ENCODE data around the gene SART3. TPM values are rescaled to one million over a fixed set of nuclear protein-coding genes. Genes with fewer than 3 reads are reported as not detected.

The SART3 gene
- total RNA-seq, 3 donors from 2014 or later: 49.8 to 62.9 (median 60.2) TPM

DNA sequence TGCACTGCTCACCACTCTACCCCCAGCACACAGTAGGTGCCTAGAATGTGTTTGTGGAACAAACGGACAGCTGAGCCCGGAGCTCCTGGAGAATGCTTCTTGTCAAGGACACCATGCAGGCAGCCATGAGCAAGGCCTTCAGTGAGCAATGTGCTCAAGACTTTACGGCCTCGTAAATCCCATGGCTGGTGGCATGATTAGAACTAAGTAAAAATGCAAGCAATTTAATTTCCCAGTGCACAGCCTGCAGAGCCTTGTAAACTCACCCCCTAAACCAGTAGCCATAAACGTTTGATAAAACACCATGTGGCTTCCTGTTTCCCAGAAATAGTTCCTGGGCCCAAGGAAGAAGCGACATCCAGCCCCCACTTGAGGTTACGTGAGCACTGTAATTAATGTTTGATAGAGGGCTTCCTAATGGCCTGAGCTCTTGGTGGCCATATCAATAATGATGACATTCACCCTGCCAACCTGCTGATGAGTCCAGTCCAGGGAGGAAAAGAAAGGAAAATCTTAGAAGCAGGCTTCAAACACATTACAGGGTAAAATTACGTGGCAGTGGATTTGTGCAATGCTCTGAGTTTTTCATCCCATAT is 82.3 kb downstream of the SART3 start:
- TF ChIP-seq, protein P1, sequence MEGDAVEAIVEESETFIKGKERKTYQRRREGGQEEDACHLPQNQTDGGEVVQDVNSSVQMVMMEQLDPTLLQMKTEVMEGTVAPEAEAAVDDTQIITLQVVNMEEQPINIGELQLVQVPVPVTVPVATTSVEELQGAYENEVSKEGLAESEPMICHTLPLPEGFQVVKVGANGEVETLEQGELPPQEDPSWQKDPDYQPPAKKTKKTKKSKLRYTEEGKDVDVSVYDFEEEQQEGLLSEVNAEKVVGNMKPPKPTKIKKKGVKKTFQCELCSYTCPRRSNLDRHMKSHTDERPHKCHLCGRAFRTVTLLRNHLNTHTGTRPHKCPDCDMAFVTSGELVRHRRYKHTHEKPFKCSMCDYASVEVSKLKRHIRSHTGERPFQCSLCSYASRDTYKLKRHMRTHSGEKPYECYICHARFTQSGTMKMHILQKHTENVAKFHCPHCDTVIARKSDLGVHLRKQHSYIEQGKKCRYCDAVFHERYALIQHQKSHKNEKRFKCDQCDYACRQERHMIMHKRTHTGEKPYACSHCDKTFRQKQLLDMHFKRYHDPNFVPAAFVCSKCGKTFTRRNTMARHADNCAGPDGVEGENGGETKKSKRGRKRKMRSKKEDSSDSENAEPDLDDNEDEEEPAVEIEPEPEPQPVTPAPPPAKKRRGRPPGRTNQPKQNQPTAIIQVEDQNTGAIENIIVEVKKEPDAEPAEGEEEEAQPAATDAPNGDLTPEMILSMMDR (IDR thresholded peaks at IDR 0.05): no peak
- TF ChIP-seq POLR2AphosphoS5 (IDR thresholded peaks at IDR 0.05): no peak
- TF ChIP-seq POLR2A (IDR thresholded peaks at IDR 0.05): no peak
- intact Hi-C loops (cut with DNase I; ENCODE audit: low total_unique reads): no loop called here
- DNase-seq (ENCODE audit: low spot score in 2 of 2): no peak
- Histone ChIP-seq H3K36me3 (no peaks in the 10 kb centered on the region), H3K27me3 (no peaks in the 10 kb centered on the region), H3K27ac (no peak overlapping the region), H3K4me3 (no peak overlapping the region), H3K4me1 (no peaks in the 10 kb centered on the region), H3K9me3 (no peaks in the 10 kb centered on the region)

DNA sequence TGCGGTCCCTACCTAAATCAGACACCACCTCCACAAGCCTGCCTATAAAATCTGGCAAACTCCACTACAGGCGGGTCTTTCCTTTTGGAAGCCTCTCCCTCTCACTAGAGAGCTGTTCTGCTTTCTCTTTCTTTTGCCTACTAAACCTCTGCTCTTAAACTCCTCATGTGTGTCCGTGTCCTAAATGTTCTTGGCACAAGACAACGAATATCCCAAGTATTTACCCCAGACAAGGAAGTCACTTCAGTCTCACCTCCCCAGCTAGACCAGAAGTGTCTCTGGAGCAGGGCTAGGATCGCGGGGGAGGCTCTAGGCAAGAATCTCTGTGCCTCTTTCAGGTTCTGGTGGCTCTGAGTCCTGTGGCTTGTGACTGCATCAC is 83.1 kb downstream of the SART3 start:
- H3K4me1 ChIP-seq: no peaks in the 10 kb centered on the region
- no peak for TF ChIP-seq POLR2AphosphoS5 (IDR thresholded peaks at IDR 0.05)
- no peak for TF ChIP-seq POLR2A (IDR thresholded peaks at IDR 0.05)
- TF ChIP-seq, protein P1 (IDR thresholded peaks at IDR 0.05): no peak
- intact Hi-C loops (cut with DNase I; ENCODE audit: low total_unique reads): no loop called here
- no peaks in the 10 kb centered on the region for H3K9me3 ChIP-seq
- no peak overlapping the region for H3K27ac ChIP-seq
- H3K27me3 ChIP-seq: no peaks in the 10 kb centered on the region
- no peak overlapping the region for H3K4me3 ChIP-seq
- no peaks in the 10 kb centered on the region for H3K36me3 ChIP-seq
- no peak for DNase-seq (ENCODE audit: low spot score in 2 of 2)

DNA sequence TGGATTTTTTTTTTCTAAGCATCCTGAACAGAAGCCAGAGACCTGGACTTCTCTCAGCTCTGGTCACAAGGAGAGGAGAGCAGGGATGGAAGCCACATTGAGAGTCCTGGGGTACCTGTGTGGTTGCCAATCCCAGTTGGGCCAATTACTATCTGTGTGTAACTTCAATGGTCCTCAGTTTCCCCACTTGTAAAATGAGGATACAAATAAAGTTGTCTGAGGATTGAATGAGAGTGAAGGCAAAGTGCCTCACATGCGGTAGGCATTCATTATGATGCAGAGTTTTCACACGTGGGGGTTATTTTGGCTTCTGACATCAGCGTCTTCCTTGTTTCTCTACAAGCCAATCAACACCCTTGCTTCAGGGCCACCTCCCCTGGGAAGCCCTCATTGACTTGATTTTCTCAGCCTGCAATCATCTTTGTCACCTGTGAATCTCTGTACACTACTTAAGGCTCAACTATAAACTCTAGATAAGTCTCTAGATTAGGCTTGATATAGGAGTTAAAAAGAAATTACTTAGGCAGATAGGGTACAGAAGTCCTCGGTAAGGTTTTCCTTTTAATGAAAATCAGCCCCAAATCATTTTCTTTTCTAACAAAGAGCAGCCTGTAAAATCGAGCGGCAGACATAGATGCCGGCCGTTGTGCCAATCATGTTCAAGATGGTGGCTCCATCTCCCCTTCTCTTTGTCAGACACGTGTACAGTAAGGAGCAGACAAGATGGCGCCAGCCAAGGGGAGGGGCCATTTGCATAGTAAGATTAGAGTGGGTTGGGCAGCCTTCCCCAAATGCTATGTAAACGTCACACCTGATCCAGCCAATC is 83.7 kb downstream of the SART3 start:
- no peaks in the 10 kb centered on the region for H3K4me1 ChIP-seq
- H3K36me3 ChIP-seq: no peaks in the 10 kb centered on the region
- H3K4me3 ChIP-seq: no peak overlapping the region
- H3K27me3 ChIP-seq: no peaks in the 10 kb centered on the region
- TF ChIP-seq POLR2AphosphoS5 (IDR thresholded peaks at IDR 0.05) (no peak), POLR2A (IDR thresholded peaks at IDR 0.05) (no peak)
- TF ChIP-seq, protein P1 (IDR thresholded peaks at IDR 0.05): no peak
- H3K27ac ChIP-seq: no peak overlapping the region
- no peak for DNase-seq (ENCODE audit: low spot score in 2 of 2)
- no peaks in the 10 kb centered on the region for H3K9me3 ChIP-seq
- intact Hi-C loops (cut with DNase I; ENCODE audit: low total_unique reads): no loop called here

DNA sequence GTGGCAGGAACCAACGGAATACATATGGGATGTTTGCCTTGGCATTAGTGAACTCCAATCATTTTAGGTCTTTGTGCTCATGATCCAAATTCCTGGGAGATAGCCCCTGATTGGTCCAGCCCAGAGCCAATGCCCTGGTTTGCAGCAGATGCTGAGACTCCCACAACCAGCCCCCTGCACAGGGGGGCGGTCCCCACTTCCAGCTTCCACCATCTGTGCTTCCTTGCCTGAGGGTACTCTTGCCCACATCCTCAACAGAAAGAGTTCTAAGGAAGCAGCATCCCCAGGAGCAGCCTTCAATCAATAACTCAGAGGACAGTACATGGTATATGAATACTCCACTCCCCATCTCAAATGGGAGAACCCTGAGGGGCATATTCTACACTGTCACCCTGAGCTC is 85.6 kb downstream of the SART3 start:
- TF ChIP-seq POLR2A (IDR thresholded peaks at IDR 0.05) (no peak), POLR2AphosphoS5 (IDR thresholded peaks at IDR 0.05) (no peak)
- TF ChIP-seq, protein P1 (IDR thresholded peaks at IDR 0.05): no peak
- Histone ChIP-seq H3K36me3 (no peaks in the 10 kb centered on the region), H3K4me1 (no peaks in the 10 kb centered on the region), H3K27ac (no peak overlapping the region), H3K4me3 (no peak overlapping the region), H3K9me3 (no peaks in the 10 kb centered on the region), H3K27me3 (no peaks in the 10 kb centered on the region)
- DNase-seq (ENCODE audit: low spot score in 2 of 2): no peak
- intact Hi-C loops (cut with DNase I; ENCODE audit: low total_unique reads): no loop called here

DNA sequence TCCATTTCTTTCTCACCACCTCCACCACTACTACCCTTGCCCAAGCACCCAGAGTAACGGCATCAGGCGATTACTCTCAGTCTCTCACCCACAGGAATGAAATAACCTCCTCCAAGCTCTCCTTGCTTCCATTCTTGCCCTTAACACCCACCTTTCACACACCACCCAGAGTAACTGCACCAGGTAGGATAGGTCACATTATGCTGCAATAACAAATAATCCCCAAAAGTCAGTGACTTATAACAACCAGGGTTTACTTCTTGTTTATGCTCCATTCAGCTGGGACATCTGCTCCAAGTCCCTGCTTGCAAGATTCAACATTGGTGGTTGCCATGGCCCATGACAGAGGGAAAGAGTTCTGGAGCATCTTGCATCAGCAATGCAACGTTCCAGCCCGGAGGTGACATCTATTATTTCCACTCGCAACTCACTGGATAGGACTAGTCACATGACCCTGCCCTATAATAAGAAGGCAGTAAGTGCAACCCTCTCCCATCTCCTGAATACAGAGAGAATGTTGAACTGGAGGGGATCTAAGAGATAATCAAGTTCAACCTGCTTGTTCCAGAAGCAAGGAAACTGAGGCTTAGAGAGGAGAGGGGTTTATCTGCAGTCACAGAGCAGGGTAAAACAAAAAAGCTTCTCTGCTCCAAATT is 87.4 kb downstream of the SART3 start:
- TF ChIP-seq POLR2AphosphoS5 (IDR thresholded peaks at IDR 0.05): no peak
- TF ChIP-seq, protein P1 (IDR thresholded peaks at IDR 0.05): no peak
- TF ChIP-seq POLR2A (IDR thresholded peaks at IDR 0.05): no peak
- no peaks in the 10 kb centered on the region for H3K36me3 ChIP-seq
- intact Hi-C loops (cut with DNase I; ENCODE audit: low total_unique reads): no loop called here
- H3K27ac ChIP-seq: no peak overlapping the region
- no peaks in the 10 kb centered on the region for H3K27me3 ChIP-seq
- no peak for DNase-seq (ENCODE audit: low spot score in 2 of 2)
- H3K4me3 ChIP-seq: no peak overlapping the region
- no peaks in the 10 kb centered on the region for H3K4me1 ChIP-seq
- H3K9me3 ChIP-seq: no peaks in the 10 kb centered on the region
